ENCODE measurements around the gene TCEA2.

TCEA2 gene

DNA sequence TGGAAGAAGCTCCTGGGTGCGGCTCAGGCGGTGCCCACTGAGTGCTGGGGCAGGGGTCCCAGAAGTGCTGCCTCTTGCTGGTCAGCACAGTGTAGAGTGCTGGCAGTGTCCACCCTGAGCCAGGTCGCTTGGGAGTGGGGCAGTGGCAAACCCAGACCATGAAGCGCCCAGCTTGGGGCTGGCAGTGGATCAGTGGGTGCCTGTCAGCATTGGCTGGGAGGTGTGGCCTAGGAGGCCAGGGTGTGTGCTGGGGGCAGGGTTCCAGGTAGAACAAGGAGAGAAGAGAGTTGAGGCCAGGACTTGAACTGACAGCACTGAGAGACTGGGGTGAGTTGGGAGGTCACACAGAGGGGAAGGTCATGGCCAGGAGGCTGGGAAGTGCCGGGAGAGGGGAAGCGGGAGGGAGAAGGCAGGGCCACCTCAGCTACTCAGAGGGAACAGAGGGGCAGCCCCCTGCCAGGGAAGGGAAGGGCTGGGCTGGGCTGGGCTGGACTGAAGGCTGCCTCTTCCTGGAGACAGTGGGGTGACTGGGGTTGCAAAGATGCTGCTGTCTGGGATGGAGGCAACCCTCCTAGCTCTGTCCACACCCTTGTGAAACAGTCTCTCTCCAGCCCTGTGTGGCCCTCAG, 4.1 kb downstream of the TCEA2 start:
- no peak for DNase-seq

DNA sequence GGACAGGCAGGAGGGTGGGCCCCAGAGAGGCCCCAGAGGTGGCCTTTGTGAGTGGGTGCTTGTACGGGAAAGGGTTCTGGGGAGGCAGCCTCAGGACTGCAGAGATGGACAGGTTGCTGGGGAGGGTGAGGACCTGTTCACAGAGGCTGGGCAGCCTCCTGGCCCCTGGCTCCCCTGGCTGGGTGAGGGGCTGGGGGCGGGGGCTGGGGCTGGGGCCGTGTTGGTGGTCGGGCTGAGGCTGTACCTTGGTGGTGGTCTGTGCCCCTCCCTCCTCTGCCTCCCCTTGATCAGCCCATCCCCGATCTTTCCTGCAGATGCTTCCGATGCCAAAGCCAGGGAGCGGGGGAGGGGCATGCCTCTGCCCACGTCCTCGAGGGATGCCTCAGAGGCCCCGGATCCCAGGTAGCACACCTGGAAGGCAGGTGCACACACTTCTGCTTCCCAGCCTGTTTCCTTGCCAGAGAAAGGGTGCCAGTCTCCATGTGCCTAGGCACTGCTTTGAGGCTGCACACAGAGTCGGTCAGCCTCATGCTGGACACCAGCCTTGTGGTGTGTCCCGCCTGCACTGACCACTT, 4.8 kb downstream of the TCEA2 start:
- no peak for DNase-seq

DNA sequence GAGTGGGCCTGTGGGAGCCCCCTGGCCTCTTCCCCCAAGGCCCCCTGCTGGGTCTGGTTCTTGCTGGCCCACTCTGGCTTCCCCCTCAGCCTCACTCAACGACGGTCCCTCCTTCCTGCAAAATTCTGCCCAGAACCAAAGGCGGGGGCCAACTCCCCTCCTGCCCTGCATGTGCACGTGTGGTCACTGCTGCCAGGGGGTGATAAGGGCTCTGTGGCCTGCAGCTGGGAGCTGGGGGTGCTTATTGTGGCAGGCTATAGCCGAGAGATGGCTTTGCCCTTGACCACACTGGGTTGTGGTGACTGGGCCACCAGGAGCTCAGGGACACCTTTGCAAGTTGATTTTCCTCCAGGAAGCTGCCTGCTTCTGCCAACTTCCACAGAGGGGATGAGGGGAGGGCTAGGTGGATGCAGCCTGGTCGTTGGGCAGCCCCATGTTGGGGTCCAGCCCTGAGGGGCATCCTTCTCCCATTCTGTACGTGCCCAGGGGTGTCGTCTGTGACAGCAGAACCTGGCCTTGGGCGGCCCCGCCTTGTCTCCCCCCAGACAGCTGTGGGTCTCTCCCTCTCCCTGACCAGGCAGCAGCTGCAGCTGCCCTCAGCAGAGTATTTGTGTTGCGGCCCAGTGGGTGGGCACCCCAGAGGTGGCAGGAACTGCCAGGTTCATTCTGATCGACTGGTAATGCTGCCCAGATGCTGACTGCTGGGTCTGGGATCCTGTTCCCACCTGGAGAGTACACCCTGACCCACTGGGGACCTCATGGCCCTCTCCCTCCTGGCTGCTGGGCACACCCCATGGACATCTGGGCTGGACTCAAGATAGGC, 5.6 kb downstream of the TCEA2 start:
- no peak for DNase-seq

DNA sequence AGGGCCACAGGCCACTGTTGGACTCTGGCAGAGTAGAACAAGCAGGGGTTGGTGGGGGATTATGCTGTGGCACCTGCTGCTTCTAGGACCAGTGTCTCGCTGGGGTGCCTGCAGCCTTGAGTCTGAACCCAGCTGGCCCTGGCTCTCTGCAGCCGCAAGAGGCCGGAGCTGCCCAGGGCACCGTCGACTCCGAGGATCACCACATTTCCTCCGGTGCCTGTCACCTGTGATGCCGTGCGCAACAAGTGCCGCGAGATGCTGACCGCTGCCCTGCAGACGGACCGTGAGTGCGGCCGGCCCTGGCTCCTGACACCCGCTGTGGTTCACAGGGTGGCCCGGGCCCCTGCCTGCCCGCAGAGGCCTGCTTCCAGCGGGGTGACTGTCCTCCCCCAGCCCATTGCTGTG, 6.2 kb downstream of the TCEA2 start:
- DNase-seq: no peak

DNA sequence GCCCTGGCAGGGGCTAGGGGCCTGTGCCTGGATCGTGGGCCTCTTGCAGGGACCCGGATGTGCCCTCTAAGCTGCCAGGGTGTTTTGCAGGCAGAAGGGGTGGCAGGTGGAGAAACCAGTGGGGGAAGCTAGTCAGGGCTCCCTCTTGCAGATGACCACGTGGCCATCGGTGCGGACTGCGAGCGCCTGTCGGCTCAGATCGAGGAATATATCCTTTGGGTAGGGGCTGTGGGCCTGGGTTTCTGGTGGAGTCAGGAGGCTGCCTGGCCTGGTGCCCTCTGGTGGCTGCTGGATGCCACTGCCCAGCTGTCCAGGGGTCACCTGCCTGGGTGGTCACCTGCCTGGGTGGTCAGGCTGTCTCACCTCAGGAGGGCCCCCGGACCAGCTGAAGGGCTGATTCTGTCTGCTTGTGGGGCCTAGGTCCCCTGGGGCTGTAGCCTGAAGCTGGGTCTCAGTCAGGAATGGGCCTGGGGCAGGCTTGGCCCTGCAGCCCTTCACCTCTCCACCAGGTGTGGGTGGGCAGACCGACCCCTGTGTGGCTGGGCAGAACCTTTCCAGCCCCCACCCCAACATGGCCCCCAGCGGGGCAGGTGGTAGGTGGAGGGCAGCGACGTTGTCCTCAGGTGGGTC, 6.7 kb downstream of the TCEA2 start:
- DNase-seq: no peak

DNA sequence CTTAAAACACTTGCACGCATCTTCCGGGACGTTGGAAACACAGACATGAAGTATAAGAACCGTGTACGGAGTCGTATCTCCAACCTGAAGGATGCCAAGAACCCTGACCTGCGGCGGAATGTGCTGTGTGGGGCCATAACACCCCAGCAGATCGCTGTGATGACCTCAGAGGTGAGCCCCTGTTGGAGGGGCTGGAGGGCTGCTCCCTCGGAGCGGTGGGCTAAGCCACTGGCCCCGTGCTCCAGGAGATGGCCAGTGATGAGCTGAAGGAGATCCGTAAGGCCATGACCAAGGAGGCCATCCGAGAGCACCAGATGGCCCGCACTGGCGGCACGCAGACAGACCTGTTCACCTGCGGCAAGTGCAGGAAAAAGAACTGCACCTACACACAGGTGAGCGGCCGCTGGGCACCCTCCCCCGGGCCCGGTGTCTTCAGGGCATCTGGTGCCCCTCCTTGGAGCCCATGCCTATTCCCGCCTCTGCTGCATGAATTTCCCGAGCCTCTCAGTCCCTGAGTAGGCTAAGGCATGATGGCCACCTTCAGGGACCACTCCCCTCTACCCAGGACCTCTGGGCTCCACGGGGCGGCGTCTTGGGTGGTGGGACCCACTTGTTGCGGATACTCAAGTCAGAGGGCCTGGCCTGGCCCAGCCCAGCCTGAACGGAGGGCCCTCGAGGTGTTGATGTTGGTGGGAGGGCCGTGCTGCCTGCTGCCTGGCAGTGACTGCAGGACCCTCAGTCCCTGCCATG, 7.4 kb downstream of the TCEA2 start:
- no peak for DNase-seq

DNA sequence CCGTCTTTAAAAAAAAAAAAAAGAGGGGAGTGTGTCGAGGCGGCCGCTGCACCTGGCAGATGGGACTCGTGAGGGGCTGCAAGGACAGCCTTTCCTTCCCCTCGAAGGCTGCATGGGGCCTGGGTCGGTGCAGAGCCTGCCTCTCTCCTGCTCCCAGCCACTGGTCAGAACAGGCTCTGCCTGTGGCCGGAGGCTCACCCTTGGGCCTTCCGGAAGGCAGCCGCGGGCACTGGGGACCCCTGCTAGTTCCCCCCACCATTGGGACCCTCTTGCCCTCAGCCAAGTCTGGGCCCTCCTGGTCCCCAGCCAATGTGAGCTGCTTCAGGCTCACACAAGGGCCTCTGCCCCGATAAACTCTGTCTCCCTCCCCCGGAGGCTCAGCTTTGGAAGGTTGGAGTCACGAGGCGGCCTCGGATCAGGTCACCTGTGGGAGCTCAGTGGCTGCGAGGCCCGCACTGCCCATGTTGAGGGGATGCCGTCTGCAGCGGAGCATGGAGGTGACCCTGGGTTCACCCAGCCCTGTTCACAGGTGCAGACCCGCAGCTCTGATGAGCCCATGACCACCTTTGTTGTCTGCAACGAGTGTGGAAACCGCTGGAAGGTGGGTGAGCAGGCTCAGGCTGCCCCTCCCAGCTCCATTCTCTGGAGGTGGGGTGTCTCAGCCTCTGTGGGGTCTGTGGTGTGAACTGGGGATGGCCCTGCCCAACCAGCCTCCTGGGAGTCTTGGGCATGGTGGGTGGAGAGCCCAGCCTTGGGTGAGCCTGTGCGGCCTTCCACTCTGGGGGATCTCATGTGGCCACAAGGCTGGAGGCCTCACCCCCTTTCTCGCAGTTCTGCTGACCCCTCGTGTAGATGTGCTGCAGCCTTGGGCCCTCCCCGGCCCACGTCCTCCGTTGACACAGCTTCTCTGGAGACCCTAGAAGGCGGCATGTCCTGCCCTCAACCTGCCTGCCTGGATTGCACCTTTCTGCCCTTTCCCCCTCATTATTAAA, 8.6 kb downstream of the TCEA2 start:
- no peak for DNase-seq

DNA sequence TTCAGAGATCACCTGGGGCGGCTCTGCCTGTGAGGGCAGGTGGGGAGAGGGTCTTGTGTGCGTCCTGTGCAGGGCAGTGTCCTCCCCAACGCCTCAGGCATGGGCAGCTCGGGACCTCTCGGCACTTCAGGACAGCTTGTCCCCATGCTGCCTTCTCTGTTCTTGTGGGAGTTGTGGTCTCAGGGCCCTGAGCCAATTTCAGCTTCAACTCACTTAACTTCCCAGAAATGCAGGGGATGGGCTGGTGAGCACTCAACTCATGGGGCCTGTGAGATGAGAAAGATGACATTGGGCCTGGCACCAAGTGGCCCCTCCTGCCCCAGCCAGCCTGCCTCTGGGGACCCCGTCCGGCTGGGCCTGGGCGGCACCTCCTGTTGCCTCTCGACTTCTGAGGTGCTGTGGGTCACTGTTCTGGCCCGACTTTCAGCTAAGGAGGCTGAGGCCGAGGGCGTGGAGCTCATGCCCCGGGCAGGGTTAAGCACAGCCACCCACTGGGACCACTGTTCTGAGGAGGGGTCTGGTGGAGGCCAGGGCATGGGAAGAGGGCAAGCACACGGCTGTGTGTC, 9.6 kb downstream of the TCEA2 start:
- no peak for DNase-seq

DNA sequence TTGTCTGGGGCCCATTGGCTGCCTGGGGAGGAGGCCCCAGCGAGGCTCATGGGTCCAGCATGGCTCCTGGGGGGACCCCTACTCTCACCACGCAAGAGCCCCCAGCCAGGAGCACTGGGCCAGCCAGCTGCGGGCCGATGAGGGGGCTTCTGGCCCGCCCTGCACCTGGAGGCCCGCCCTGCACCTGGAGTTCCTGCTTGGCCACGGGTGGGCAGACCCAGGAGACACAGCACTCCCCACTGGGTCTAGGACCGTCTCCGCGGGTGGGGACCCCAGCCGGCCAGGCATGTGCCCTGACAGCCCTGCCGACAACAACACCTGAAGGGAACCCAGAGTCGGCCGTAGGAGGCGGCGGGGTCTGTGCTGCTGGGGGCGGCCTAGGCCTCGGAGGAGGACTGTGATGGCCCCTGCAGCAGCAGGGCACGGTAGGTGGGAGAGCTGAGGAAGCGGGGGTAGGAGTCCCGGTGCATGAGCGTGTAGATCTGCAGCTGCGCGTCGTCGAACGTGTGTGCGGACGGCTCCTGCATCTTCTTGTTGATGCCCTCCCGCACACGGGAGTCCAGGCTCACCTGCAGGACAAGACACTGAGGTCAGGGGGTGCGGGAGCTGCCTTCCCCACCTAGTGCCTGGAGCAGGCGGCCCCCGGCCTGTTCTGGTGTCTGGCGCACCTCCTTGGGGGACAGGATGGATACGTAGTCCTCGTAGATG, 10.6 kb downstream of the TCEA2 start:
- DNase-seq: no peak

DNA sequence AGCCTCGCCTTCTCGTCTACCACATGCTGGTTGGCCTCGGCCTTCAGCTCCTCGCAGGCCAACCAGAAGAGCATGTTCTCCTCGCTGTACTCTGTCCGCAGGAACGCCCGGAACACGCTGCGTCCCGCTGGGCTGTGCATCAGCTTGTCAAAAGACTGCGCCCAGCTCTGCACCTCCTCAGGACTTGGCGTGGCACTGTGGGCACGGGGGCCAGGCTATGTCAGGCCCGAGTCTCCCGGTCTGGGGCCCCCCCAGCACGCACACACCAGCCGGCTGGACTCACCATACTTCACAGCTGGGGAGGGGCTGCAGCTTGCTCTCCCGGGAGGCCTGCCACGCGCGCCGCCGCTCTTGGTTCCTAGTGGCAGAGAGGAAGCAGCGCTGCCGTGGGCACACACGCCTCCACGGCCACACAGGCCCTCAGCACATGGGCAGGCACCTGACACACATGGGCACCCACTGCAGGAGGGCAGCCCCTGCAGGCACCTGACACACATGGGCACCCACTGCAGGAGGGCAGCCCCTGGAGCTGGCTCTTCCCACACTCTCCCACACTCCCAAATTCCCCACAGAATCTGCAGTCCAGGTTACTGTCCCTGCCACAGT, 11.3 kb downstream of the TCEA2 start:
- no peak for DNase-seq

DNA sequence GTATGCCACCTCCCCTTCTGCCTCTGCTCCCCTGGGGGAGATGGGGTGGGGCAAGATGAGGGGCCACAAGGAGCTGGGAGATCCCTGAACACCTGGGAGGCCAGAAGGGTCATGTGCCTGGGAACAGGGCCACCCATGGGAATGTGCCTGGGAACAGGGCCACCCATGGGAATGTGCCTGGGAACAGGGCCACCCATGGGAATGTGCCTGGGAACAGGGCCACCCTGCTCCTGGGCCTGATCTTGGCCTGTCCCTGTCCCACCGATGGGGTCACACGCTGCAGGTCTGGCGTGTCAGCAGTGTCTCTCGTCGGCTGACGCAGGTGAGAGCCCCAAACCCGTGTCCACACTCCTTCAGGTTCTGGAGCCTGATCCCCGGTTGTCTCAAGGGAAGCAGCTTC, 12.0 kb downstream of the TCEA2 start:
- DNase-seq: no peak

DNA sequence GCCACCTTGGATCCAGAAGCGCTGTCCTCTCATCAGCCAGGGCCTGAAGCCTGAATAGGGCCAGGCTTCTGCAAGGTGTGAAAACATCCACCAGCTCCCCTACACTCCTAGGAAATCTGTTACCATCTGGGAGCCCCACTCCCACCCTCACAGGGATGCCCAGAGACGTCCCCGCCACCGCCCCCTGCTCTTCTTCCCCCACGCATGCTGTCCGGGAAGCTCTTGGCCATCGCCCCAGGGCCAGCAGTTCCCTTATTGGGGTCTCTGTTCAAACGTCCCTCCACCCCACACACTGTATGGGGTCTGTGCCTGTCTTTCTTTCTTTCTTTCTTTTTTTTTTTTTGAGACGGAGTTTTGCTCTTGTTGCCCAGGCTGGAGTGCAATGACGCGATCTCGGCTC, 12.6 kb downstream of the TCEA2 start:
- DNase-seq: no peak

DNA sequence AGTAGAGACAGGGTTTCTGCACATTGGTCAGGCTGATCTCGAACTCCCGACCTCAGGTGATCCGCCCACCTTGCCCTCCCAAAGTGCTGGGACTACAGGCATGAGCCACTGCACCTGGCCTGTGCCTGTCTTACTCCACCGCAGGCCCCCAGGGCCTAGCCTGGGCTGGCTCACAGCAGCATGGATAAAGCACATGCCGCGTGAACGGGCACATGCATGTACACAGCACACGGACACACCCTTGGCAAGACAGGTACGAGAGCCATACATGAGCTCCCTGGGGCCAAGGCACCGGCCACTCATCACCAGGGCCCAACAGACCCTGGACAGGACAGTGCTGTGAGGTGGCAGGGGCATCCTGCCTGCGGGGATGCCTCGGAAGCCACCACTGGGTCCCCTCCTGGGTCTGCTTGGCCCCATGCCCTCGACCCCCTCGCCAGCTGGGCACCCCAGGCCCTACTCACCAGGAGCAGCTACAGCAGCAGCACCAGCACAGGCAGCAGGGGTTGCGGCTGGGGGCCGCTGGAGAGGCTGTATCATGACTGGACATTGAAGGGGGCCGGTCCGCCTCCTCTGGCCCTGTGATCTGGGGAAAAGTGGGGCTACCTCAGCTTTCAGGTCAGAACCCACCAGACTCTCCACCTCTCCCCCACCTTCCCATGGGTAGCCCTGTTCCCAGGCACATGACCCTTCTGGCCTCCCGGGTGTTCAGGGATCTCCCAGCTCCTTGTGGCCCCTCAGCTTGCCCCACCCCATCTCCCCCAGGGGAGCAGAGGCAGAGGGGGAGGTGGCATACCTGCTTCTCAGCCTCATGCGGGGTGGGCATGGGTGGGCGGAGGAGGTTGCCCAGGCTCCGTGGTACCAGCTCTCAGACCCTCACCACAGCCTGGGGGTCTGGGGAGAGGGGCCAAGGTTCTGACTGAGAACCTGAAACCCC, 13.3 kb downstream of the TCEA2 start:
- DNase-seq: no peak

DNA sequence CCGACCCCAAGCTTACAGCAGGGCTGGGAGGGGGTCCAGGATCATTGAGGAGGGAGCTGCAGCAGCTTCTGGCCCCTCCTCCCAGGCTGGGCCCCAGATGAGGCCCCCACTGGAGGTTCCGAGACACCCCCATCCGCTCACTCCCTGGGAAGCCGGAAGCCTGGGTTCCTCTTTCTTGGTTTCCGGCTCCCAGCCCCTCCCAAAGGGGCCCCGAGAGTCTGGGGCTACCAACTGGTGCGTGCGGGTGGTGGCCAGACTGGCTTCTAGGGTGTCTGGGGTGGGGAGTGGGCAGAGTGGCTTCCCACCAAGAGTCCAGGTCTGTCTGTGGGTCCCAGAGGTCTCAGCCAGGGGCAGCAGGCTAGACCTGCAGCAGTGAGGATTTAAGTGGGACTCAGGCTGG, 14.1 kb downstream of the TCEA2 start:
- DNase-seq: no peak

DNA sequence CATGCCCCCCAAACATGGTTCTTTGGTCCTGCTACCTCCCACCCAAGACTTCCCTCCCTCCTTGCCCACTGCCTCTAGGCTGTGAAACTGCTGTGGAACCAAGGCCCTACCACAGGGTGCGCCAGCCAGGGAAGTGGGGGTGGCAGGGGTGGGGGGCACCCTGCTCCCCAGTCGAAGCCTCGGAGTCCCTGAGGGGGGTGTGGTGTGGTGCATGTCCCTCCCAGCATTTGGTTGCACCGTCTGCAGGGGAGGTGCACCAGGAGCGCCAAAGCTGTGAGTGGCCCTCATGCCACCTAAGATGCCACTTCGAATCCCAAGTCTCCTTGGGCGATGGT, 14.5 kb downstream of the TCEA2 start:
- DNase-seq: no peak

DNA sequence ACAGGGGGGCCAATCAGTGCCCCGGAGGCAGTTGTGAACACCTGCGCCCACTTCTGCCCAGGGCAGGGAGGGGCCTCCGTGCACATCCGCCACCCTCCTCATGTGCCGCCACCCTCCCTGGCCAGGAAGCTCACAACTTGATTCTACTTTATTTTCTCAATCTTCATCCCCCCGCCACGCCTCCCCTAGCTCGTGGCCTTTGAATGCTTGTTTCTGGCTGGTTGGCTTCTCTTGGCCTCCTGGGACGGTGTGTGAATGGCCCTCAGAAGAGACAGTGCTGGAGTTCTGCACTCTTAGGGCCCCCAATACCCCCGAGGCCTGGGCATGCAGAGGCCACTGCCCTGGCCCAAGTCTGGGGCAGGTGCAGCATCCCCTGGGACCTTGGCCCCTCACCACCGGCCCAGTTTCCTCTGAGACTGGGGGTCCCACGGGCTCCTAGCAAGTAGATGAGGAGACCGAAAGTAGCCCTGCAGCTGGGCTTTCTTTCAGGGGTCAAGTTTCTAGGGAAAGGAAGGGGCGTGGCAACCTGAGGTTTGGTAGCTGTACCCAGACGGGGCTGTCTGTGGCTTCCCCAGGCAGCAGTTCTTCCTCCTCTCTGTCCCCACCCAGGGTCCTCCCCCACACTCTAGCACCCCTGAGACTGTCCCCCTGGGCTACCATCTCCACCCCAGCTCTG, 15.0 kb downstream of the TCEA2 start:
- DNase-seq: no peak

DNA sequence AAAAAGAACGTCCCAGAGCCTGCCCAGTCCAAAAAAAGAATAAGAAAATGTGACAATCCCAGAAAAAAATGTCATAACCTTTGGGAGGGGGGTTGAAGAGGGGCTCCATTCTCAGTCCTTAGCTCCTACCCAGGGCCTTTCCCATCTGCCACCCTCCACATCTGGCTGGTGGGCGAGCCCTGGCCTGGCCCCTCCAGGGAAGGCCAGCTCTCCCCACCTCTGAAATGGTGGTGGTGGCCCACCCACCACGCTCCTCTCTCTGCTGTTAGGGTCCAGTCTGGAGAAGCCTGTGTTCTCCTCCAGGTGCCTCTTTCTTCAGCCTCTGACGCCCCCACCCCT, 15.9 kb downstream of the TCEA2 start:
- no peak for DNase-seq

DNA sequence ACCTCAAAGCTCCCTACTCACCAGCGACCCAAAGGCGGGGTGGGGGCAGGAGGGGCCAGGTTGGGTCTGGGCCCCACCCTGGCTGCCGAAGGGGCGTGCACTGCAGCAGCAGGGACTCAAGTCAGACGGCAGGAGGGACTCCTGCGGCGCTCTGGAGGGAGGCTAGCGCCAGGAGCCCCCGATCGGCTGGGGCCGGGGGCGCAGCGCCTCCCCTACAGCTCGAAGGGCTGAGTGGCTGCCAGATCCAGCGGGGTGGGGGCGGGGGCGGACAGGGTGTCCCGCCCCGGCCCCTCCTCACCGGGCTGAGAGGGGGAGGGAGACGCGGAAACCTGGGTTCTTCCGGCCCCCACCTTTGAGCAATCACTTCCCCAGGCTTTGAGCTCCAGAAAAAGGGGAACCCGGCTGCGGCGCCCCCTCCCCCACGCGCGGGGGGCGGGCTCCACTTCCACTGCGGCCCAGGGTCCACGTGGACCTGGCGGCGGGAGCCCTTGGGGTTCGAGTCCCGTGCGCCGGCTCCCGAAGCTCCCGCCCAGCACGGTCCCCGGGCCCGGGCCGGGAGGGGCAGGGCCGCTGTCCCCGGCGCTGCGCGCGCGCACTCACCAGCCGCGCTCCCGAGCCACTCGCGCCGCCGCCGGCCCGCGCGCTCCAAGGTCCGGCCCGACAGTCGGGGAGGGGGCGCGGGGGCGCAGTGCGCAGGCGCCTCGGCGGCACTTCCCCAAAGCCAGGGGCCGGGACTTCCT, 16.4 kb downstream of the TCEA2 start, which contains the start of gene RGS19:
TSS of gene RGS19 (minus strand) at position 246 of the 740 bp plus-strand sequence. CDS start 2,632 bp downstream, outside the sequence.
- peak; percentile 65 to 85 for DNase-seq

All from NCI-H1930 (cell line).